NCI-H2196 (cell line): ENCODE measurements around the gene MAST2.
"Not testable (repeated sequence)": the region's sequence is repeated elsewhere in the genome, so short reads cannot be mapped to it uniquely, and the experiment has no call there.

ENCODE experiments used
- DNase-seq: peaks from one replicate; lab custom pipeline; 2025; ENCODE audit not compliant: unreplicated experiment; lab: John Stamatoyannopoulos, UW

MAST2 gene

GRCh38 chr1:45891087-45891486 lies 87.7 kb downstream of the MAST2 start:
- no peak for DNase-seq

- DNase-seq: no peak
Observed at GRCh38 chr1:45892068-45892785, 88.8 kb downstream of the MAST2 start.

GRCh38 chr1:45894331-45894730 lies 90.9 kb downstream of the MAST2 start:
- DNase-seq: no peak

GRCh38 chr1:45894921-45895320 lies 91.5 kb downstream of the MAST2 start:
- no peak for DNase-seq

- no peak for DNase-seq
Observed at GRCh38 chr1:45895406-45895805, 92.0 kb downstream of the MAST2 start.

DNA sequence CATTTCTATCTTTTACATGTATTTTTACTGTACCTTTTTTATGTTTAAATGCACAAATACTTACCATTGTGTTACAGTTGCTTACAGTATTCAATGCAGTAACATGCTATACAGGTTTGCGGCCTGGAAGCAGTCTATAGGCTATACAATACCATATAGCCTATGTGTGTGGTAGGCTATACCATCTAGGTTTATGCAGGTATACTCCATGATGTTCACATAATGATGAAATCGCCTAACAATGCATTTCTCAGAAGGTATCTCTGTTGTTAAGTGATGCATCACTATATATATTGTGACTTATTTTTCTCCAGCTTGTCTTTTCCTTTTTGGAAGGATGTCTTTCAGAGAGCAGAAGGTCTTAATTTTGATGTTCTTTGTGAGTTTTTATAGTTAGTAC lies 103.5 kb downstream of the MAST2 start:
- no peak for DNase-seq

DNA sequence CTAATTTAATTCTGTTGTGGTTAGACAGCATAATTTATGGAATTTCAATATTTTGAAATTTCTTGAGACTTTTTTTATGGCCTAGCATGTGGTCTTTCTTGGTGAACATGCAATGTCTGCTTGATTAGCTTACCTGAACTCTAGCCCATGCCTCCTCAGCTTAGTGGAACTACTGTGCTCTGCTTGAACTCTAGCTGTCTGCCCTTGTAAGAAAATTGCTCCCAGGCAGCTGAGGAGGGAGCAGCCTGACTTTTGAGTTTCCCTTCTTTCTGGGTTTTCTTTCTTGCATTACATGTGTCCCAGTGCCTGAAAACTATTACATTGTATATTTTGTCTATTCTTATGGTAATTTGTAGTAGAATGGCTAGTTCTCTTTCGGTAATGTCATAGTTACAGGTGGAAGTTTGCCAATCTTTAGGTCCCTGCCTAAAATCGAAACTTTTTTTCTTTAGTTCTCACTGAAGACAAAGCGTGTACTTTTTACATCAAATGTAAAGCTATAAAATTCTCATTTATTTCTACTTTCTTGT lies 105.3 kb downstream of the MAST2 start:
- DNase-seq: no peak

DNA sequence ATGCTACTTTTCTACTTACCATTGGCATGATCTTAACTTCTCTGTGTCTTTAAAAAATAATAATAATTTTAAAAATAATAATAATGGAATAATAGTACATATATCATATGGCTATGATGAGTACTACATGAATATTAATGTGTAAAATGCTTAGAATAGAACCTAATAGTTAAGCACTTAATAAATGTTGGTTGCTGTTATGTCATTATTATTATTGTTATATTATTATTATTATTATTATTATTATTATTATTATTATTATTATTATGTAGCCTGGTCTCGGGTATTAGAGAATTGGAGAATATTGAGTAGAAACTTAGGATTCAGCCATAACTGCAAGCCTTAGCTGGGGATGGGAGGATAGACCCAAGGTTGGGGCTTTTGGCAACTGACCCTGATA lies 108.2 kb downstream of the MAST2 start:
- no peak for DNase-seq

GRCh38 chr1:45913183-45913683 lies 109.8 kb downstream of the MAST2 start:
- DNase-seq: no peak

- no peak for DNase-seq
Observed at GRCh38 chr1:45913731-45914501, 110.5 kb downstream of the MAST2 start.

DNA sequence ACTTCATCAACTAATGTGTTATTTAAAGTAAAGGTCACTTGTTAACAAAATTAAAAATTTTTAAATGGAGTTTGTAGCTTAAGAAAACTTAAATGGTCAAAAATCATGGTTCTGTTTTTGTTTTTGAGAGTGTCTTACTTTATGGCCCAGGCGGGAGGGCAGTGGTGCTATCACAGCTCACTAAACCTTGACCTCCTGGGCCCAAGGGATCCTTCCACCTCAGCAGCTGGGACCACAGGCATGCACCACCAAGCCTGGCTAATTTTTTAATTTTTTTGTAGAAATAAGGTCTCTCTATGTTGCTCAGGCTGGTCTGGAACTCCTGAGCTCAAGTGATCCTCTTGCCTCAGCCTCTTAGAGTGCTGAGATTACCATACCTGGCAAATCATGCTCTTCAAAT lies 111.4 kb downstream of the MAST2 start:
- no peak for DNase-seq

GRCh38 chr1:45922374-45922773 lies 119.0 kb downstream of the MAST2 start:
- DNase-seq: no peak

DNA sequence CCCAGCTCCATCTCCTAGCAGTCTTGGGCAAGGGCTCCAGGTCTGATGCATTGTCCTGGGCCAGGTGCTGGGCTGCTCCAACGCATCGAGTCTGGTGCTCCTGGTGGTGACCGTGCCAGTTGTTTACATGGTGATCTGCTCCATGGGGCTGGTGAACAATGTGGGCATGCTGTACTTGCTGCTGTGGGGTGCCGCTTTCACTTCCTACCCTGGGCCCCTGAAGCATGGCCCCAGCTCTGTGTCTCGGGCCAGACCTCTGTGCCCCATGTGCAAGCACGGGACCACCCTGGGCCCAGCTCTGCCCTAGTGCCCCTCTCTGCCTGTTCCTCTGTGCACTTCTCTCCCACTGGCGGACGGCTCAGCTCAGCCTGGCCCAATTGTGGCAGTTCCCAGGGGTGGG lies 119.4 kb downstream of the MAST2 start:
- DNase-seq: no peak

- DNase-seq: no peak
Observed at GRCh38 chr1:45923343-45923742, 119.9 kb downstream of the MAST2 start.

- no peak for DNase-seq
Observed at GRCh38 chr1:45924736-45925135, 121.3 kb downstream of the MAST2 start.

DNA sequence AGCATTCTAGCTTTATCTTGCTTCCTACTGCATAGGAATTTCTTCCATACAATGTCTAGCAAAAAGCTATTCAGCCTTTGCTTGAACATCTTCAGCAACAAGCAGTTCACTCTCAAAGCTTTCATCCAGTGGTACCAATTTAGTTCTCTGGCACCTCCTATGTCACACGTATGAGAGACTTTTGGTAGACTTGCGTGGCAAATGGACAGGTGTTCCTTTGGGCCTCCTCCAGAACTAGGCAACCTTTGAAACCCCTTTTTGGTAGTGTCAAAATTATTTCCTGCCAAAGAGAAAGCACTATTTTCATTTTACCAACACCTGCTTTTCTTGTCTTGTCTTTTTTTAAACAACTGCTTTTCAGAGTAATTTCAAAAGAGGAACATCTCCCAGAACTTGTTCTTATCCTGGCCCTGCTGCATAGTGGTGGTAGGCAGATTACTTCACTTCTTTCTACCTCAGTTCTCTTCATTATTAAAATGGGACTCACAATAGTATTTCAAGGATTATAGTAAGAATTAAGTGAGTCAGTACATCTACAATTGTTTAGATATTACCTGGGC lies 122.4 kb downstream of the MAST2 start:
- no peak for DNase-seq

- DNase-seq: no peak
Observed at GRCh38 chr1:45926330-45926729, 122.9 kb downstream of the MAST2 start.

GRCh38 chr1:45927231-45927915 lies 124.0 kb downstream of the MAST2 start:
- not testable (repeated sequence) for DNase-seq

GRCh38 chr1:45928486-45929205 lies 125.2 kb downstream of the MAST2 start:
- no peak for DNase-seq

GRCh38 chr1:45929257-45929687 lies 125.9 kb downstream of the MAST2 start:
- no peak for DNase-seq
